CD4-positive, alpha-beta T cell (primary cell): Measurements from ENCODE around the gene CYGB. TPM values are rescaled to one million over a fixed set of nuclear protein-coding genes. Genes with fewer than 3 reads are reported as not detected.

Experiments used
- ATAC-seq: fragments of 200-7000 bp; cut with Tn5 transposase; one replicate; pipeline ENCODE4 v1.10.0; 2022; ENCODE audit warnings: mild to moderate bottlenecking; ENCODE audit not compliant: poor library complexity
- CTCF ChIA-PET: fragments of 350-600 bp; sonication (Branson Sonifier 250); formaldehyde crosslinking; loops from one replicate; lab custom pipeline; 2021; ENCODE audit warnings: antibody characterized with exemption, inconsistent platforms; lab: Charles Lee
- POLR2A ChIA-PET: fragments of 350-600 bp; sonication (Branson Sonifier 250); formaldehyde crosslinking; loops from one replicate; lab custom pipeline; 2021; ENCODE audit warnings: antibody characterized with exemption, inconsistent platforms; lab: Charles Lee
- DNase-seq, 14 experiments: peaks; one replicate each; pipeline ENCODE4 v3.0.0-alpha.2; 2013 to 2020; ENCODE audit warnings: mixed read lengths in 2 of 14
- H3K27ac ChIP-seq, 2 donors: one replicate each; pipeline versions ENCODE4 v1.5.1 to v1.7.0; 2013; ENCODE audit warnings: low read length in 2 of 2, low read depth in 1 of 2, mild to moderate bottlenecking in 1 of 2
- H3K27me3 ChIP-seq, 2 experiments: 1 replicate in 1 of 2; 2 replicates in 1 of 2; pipeline versions ENCODE4 v1.6.1 to v1.7.0; 2013; ENCODE audit warnings: low read length in 2 of 2, control low read depth in 1 of 2, mild to moderate bottlenecking in 1 of 2, moderate library complexity in 1 of 2; ENCODE audit not compliant: insufficient read depth in 2 of 2, control insufficient read depth in 1 of 2
- H3K36me3 ChIP-seq: one replicate; pipeline ENCODE4 v1.6.1; 2013; ENCODE audit warnings: low read length, control low read depth; ENCODE audit not compliant: insufficient read depth
- H3K4me1 ChIP-seq: one replicate; pipeline ENCODE4 v1.6.1; 2013; ENCODE audit warnings: low read length, control low read depth; ENCODE audit not compliant: insufficient read depth
- H3K4me3 ChIP-seq: one replicate; pipeline ENCODE4 v1.5.1; 2013; ENCODE audit warnings: mild to moderate bottlenecking, low read length, moderate library complexity
- H3K9me3 ChIP-seq, 2 experiments: 1 replicate in 1 of 2; 2 replicates in 1 of 2; pipeline versions ENCODE4 v1.6.1 to v1.7.0; 2013; ENCODE audit warnings: low read length in 2 of 2, mild to moderate bottlenecking in 2 of 2, control low read depth in 1 of 2, moderate library complexity in 1 of 2; ENCODE audit not compliant: control insufficient read depth in 1 of 2, insufficient read depth in 1 of 2
- H3K27ac Mint-ChIP-seq: one replicate; pipeline ENCODE4 v1.8.0; 2020; ENCODE audit warnings: mixed read lengths
- H3K27me3 Mint-ChIP-seq: one replicate; pipeline ENCODE4 v1.8.0; 2021; ENCODE audit warnings: mixed read lengths
- H3K36me3 Mint-ChIP-seq: one replicate; pipeline ENCODE4 v1.8.0; 2021; ENCODE audit warnings: low read depth, mixed read lengths
- H3K4me1 Mint-ChIP-seq: one replicate; pipeline ENCODE4 v1.8.0; 2021; ENCODE audit warnings: low read depth, mixed read lengths
- H3K4me3 Mint-ChIP-seq: one replicate; pipeline ENCODE4 v1.8.0; 2020; ENCODE audit warnings: mild to moderate bottlenecking, mixed read lengths
- H3K9me3 Mint-ChIP-seq: one replicate; pipeline ENCODE4 v1.8.0; 2020; ENCODE audit warnings: mixed read lengths
- CTCF ChIP-seq: fragments of 200-600 bp; IDR thresholded peaks from one replicate; pipeline ENCODE4 v1.8.0; 2022; ENCODE audit warnings: antibody characterized with exemption, mild to moderate bottlenecking
- intact Hi-C, 2 experiments: fragments of 100-400 bp; cut with DNase I in 1 of 2; cut with micrococcal nuclease in 1 of 2; formaldehyde crosslinking; loops; one replicate each; pipeline versions ENCODE4 v1.15.1 to v1.9.0; 2023 to 2025; cut with DNase I, micrococcal nuclease
- total RNA-seq, 174 experiments: library from RNA in 2 of 174; stranded (reverse) in 2 of 174; gene quantifications; one replicate each; pipeline ENCODE4 v1.2.3 and lab custom pipeline; 2021 to 2026

The CYGB gene
- total RNA-seq, 2 experiments from 2014 or later: not detected

- Histone ChIP-seq H3K36me3 (no peaks in the 10 kb centered on the region), H3K4me3 (no peak overlapping the region), H3K27ac (no peak overlapping the region), H3K27me3 (no peaks in the 10 kb centered on the region), H3K9me3 (no peaks in the 10 kb centered on the region), H3K4me1 (peaks cover 33% of the 10 kb centered on the region)
- Mint-ChIP-seq H3K4me3 (no peak overlapping the region), H3K27me3 (no peaks in the 10 kb centered on the region), H3K27ac (no peak overlapping the region), H3K36me3 (no peaks in the 10 kb centered on the region), H3K9me3 (no peaks in the 10 kb centered on the region), H3K4me1 (peaks cover 12% of the 10 kb centered on the region)
- DNase-seq: no peak
- TF ChIP-seq CTCF: no peak
- intact Hi-C loops: no loop called here
- CTCF ChIA-PET: no interaction called here
- ATAC-seq: no peak
- POLR2A ChIA-PET: no interaction called here
Observed at GRCh38 chr17:76487451-76488192, 49.9 kb downstream of the CYGB start.

GRCh38 chr17:76485569-76485968, 51.9 kb downstream of the CYGB start:
- H3K27ac Mint-ChIP-seq: no peak overlapping the region
- ATAC-seq (no peak), DNase-seq (no peak)
- no peaks in the 10 kb centered on the region for H3K9me3 Mint-ChIP-seq
- peaks cover 13% of the 10 kb centered on the region for H3K4me1 ChIP-seq
- CTCF ChIA-PET: no interaction called here
- no peaks in the 10 kb centered on the region for H3K4me1 Mint-ChIP-seq
- H3K36me3 Mint-ChIP-seq: peaks cover 7% of the 10 kb centered on the region
- no peaks in the 10 kb centered on the region for H3K9me3 ChIP-seq
- POLR2A ChIA-PET: no interaction called here
- intact Hi-C loops: no loop called here
- no peak overlapping the region for H3K27ac ChIP-seq
- no peak for TF ChIP-seq CTCF
- no peak overlapping the region for H3K4me3 ChIP-seq
- no peaks in the 10 kb centered on the region for H3K27me3 Mint-ChIP-seq
- no peaks in the 10 kb centered on the region for H3K27me3 ChIP-seq
- H3K4me3 Mint-ChIP-seq: no peak overlapping the region
- peaks cover 9% of the 10 kb centered on the region for H3K36me3 ChIP-seq

- intact Hi-C loops: no loop called here
- Histone ChIP-seq H3K27me3 (no peaks in the 10 kb centered on the region), H3K4me3 (no peak overlapping the region), H3K36me3 (peaks cover 11% of the 10 kb centered on the region), H3K9me3 (no peaks in the 10 kb centered on the region), H3K4me1 (peaks cover 3% of the 10 kb centered on the region), H3K27ac (no peak overlapping the region)
- DNase-seq (no peak), ATAC-seq (no peak)
- H3K36me3 Mint-ChIP-seq: peaks cover 12% of the 10 kb centered on the region
- TF ChIP-seq CTCF: no peak
- H3K27me3 Mint-ChIP-seq: no peaks in the 10 kb centered on the region
- no peak overlapping the region for H3K27ac Mint-ChIP-seq
- H3K4me3 Mint-ChIP-seq: no peak overlapping the region
- ChIA-PET CTCF (no interaction called here), POLR2A (no interaction called here)
- no peaks in the 10 kb centered on the region for H3K4me1 Mint-ChIP-seq
- no peaks in the 10 kb centered on the region for H3K9me3 Mint-ChIP-seq
Observed at GRCh38 chr17:76484228-76484725, 53.2 kb downstream of the CYGB start.
